Measurements from ENCODE around the gene DYNC2H1.

GRCh38 chr11:103398829-103399228 is 289.6 kb downstream of the DYNC2H1 start:
- TF ChIP-seq CTCF (IDR thresholded peaks at IDR 0.05) (no peak), POLR2A (IDR thresholded peaks at IDR 0.05) (no peak)

Measured in Peyer's patch (tissue), 4 donors.